Endodermal cell (in vitro differentiated cells): ENCODE results near the gene SLC22A1. TPM values are rescaled to one million over a fixed set of nuclear protein-coding genes. Genes with fewer than 3 reads are reported as not detected.

Experiments used
- DNase-seq: peaks from one replicate; pipeline ENCODE4 v3.0.0-alpha.2; 2017
- H3K27ac ChIP-seq: 2 replicates; pipeline ENCODE4 v1.5.1; 2013; ENCODE audit warnings: mild to moderate bottlenecking, low read depth, low read length, moderate library complexity
- H3K27me3 ChIP-seq: 2 replicates; pipeline ENCODE4 v1.6.1; 2013; ENCODE audit warnings: mild to moderate bottlenecking, low read length, moderate library complexity; ENCODE audit not compliant: insufficient read depth, control insufficient read depth, poor library complexity, severe bottlenecking
- H3K36me3 ChIP-seq: 2 replicates; pipeline ENCODE4 v1.7.0; 2013; ENCODE audit warnings: mild to moderate bottlenecking, low read length, moderate library complexity; ENCODE audit not compliant: control insufficient read depth, insufficient read depth
- H3K4me1 ChIP-seq: one replicate; pipeline ENCODE4 v1.7.0; 2013; ENCODE audit warnings: low read length; ENCODE audit not compliant: control insufficient read depth, insufficient read depth
- H3K4me3 ChIP-seq: 2 replicates; pipeline ENCODE4 v1.5.1; 2013; ENCODE audit warnings: mild to moderate bottlenecking, low read length, moderate library complexity
- H3K9ac ChIP-seq: 2 replicates; pipeline ENCODE4 v1.6.1; 2013; ENCODE audit warnings: mild to moderate bottlenecking, low read length, moderate library complexity; ENCODE audit not compliant: poor library complexity, severe bottlenecking; ENCODE audit errors: extremely low read depth
- H3K9me3 ChIP-seq: 2 replicates; pipeline ENCODE4 v1.6.1; 2013; ENCODE audit warnings: mild to moderate bottlenecking, low read length, moderate library complexity; ENCODE audit not compliant: control insufficient read depth
- H3K27ac Mint-ChIP-seq: 2 replicates; pipeline ENCODE4 v1.8.0; 2020; ENCODE audit warnings: mixed read lengths
- H3K27me3 Mint-ChIP-seq: 2 replicates; pipeline ENCODE4 v1.8.0; 2021; ENCODE audit warnings: mild to moderate bottlenecking, mixed read lengths; ENCODE audit not compliant: insufficient read depth
- H3K36me3 Mint-ChIP-seq: 2 replicates; pipeline ENCODE4 v1.8.0; 2020; ENCODE audit warnings: low read depth, mixed read lengths
- H3K4me1 Mint-ChIP-seq: 2 replicates; pipeline ENCODE4 v1.8.0; 2020; ENCODE audit warnings: mixed read lengths
- H3K4me3 Mint-ChIP-seq: 2 replicates; pipeline ENCODE4 v1.8.0; 2020; ENCODE audit warnings: mild to moderate bottlenecking, moderate library complexity, mixed read lengths
- H3K9me3 Mint-ChIP-seq: 2 replicates; pipeline ENCODE4 v1.8.0; 2020; ENCODE audit warnings: mild to moderate bottlenecking, mixed read lengths
- CTCF ChIP-seq: fragments of 200-600 bp; sonication (generic); conservative IDR thresholded peaks from 2 replicates; pipeline ENCODE4 v1.5.0; 2021; ENCODE audit warnings: antibody characterized with exemption, mild to moderate bottlenecking
- WGBS, 2 experiments: methylation state at CpG; one replicate each; pipeline versions ENCODE4 v1.1.5 to v1.1.7; 2013; ENCODE audit warnings: missing lambda C conversion rate in 2 of 2, mixed read lengths in 1 of 2; ENCODE audit not compliant: insufficient coverage in 1 of 2, insufficient read length in 1 of 2; 5-methylcytosine and 5-hydroxymethylcytosine counted together
- total RNA-seq, 2 donors: library from RNA; stranded (reverse); fragmentation: NEBNext Ultra II Directional in 1 of 2; extraction: Animal tissue kit (Norgen Biotek cat#: 25700) in 1 of 2; gene quantifications; 2 replicates in 1 of 2; 3 replicates in 1 of 2; pipeline ENCODE4 v1.2.1, GENCODE V29; 2021

The SLC22A1 gene
- total RNA-seq, 2 donors from 2014 or later = 1.0 TPM; not detected in 1

GRCh38 chr6:160167604-160168399 is 46.2 kb downstream of the SLC22A1 start:
- peak overlapping the region; percentile 13 for H3K27ac ChIP-seq
- Mint-ChIP-seq H3K27me3 (no peaks in the 10 kb centered on the region), H3K4me1 (peaks cover 4% of the 10 kb centered on the region), H3K4me3 (no peak overlapping the region), H3K9me3 (peaks cover 11% of the 10 kb centered on the region), H3K27ac (no peak overlapping the region), H3K36me3 (no peaks in the 10 kb centered on the region)
- no peak overlapping the region for H3K9ac ChIP-seq
- TF ChIP-seq CTCF = no peak
- no peak for DNase-seq
- WGBS, 2 experiments = 83 to 90% methylated on average over 2 to 7 of the region's 7 CpGs
- H3K4me1 ChIP-seq = no peaks in the 10 kb centered on the region
- no peaks in the 10 kb centered on the region for H3K27me3 ChIP-seq
- no peaks in the 10 kb centered on the region for H3K9me3 ChIP-seq
- no peaks in the 10 kb centered on the region for H3K36me3 ChIP-seq
- H3K4me3 ChIP-seq = no peak overlapping the region

GRCh38 chr6:160170018-160170680 is 48.5 kb downstream of the SLC22A1 start:
- no peak for DNase-seq
- peaks cover 16% of the 10 kb centered on the region for H3K4me1 Mint-ChIP-seq
- Histone ChIP-seq H3K27me3 (no peaks in the 10 kb centered on the region), H3K9ac (no peak overlapping the region), H3K4me1 (peaks cover 4% of the 10 kb centered on the region), H3K36me3 (no peaks in the 10 kb centered on the region), H3K4me3 (no peak overlapping the region), H3K9me3 (no peaks in the 10 kb centered on the region), H3K27ac (no peak overlapping the region)
- H3K27ac Mint-ChIP-seq = no peak overlapping the region
- no peak overlapping the region for H3K4me3 Mint-ChIP-seq
- peaks cover 6% of the 10 kb centered on the region for H3K9me3 Mint-ChIP-seq
- TF ChIP-seq CTCF = no peak
- no peaks in the 10 kb centered on the region for H3K27me3 Mint-ChIP-seq
- 91 to 96% methylated on average over 4 to 6 of the region's 6 CpGs for WGBS, 2 experiments
- H3K36me3 Mint-ChIP-seq = no peaks in the 10 kb centered on the region

- Mint-ChIP-seq H3K27ac (no peak overlapping the region), H3K4me1 (peaks cover 15% of the 10 kb centered on the region), H3K4me3 (no peak overlapping the region), H3K9me3 (no peaks in the 10 kb centered on the region), H3K27me3 (no peaks in the 10 kb centered on the region), H3K36me3 (no peaks in the 10 kb centered on the region)
- Histone ChIP-seq H3K36me3 (no peaks in the 10 kb centered on the region), H3K4me3 (no peak overlapping the region), H3K4me1 (peaks cover 6% of the 10 kb centered on the region), H3K9me3 (no peaks in the 10 kb centered on the region), H3K27ac (no peak overlapping the region), H3K27me3 (no peaks in the 10 kb centered on the region), H3K9ac (no peak overlapping the region)
- TF ChIP-seq CTCF = no peak
- 93 to 100% methylated on average over 3 to 5 of the region's 5 CpGs for WGBS, 2 experiments
- DNase-seq = no peak
Measured at GRCh38 chr6:160172704-160173103, 51.1 kb downstream of the SLC22A1 start.
